GM12878 (cell line): Measurements from ENCODE around the gene SLC25A39.

Experiments
- CEBPB ChIP-seq, 2 experiments: fragments of 150-350 bp in 1 of 2; IDR thresholded peaks; 2 replicates each; pipeline ENCODE4 v1.6.1; 2012 to 2014; ENCODE audit warnings: low read depth in 2 of 2, low read length in 2 of 2, borderline replicate concordance in 1 of 2, inconsistent platforms in 1 of 2
- EP300 ChIP-seq, 2 experiments: fragments of 150-350 bp in 1 of 2; IDR thresholded peaks; 2 replicates each; pipeline ENCODE4 v1.6.1; 2011 to 2012; ENCODE audit warnings: low read depth in 2 of 2, low read length in 2 of 2, borderline replicate concordance in 1 of 2, improper control_type of control experiment in 1 of 2, inconsistent platforms in 1 of 2; ENCODE audit not compliant: control insufficient read depth in 1 of 2
- NRF1 ChIP-seq: conservative IDR thresholded peaks from 2 replicates; pipeline ENCODE4 v1.6.1; 2011; ENCODE audit warnings: mild to moderate bottlenecking, low read depth, low read length, improper control_type of control experiment
- POLR2A ChIP-seq: IDR thresholded peaks from 2 replicates; pipeline ENCODE4 v1.6.1; 2011; ENCODE audit warnings: low read depth, mild to moderate bottlenecking, low read length
- SIN3A ChIP-seq: IDR thresholded peaks from 2 replicates; pipeline ENCODE4 v1.6.1; 2012; ENCODE audit warnings: low read depth, low read length, improper control_type of control experiment
- SMAD1 ChIP-seq: fragments of 450-650 bp; IDR thresholded peaks from 2 replicates; pipeline ENCODE4 v1.6.1; 2018; ENCODE audit warnings: mild to moderate bottlenecking, low read depth; ENCODE audit not compliant: partially characterized antibody
- SMAD5 ChIP-seq: IDR thresholded peaks from 2 replicates; pipeline ENCODE4 v1.6.1; 2016; ENCODE audit warnings: antibody characterized with exemption, low read depth
- SPI1 ChIP-seq: IDR thresholded peaks from 2 replicates; pipeline ENCODE4 v1.6.1; 2011; ENCODE audit warnings: low read depth, mild to moderate bottlenecking, low read length, moderate library complexity, borderline replicate concordance; ENCODE audit not compliant: insufficient read depth
- TAF1 ChIP-seq: IDR thresholded peaks from 2 replicates; pipeline ENCODE4 v1.6.1; 2011; ENCODE audit warnings: mild to moderate bottlenecking, low read depth, low read length, borderline replicate concordance
- ZZZ3 ChIP-seq: IDR thresholded peaks from 2 replicates; pipeline ENCODE4 v1.6.1; 2011; ENCODE audit warnings: low read depth; ENCODE audit not compliant: control insufficient read depth, insufficient read length
- TF ChIP-seq, protein P1 (sequence below): IDR thresholded peaks from 2 replicates; pipeline ENCODE4 v1.6.1; 2012; ENCODE audit warnings: mild to moderate bottlenecking, low read depth, low read length
- TF ChIP-seq, protein P2 (sequence below), 3 experiments: IDR thresholded peaks in 2 of 3; conservative IDR thresholded peaks in 1 of 3; 2 replicates each; pipeline ENCODE4 v1.5.1; 2011; ENCODE audit warnings: low read depth in 3 of 3, low read length in 3 of 3, mild to moderate bottlenecking in 3 of 3, control low read depth in 2 of 3, moderate library complexity in 2 of 3, inconsistent platforms in 1 of 3, mixed read lengths in 1 of 3; ENCODE audit not compliant: control insufficient read depth in 2 of 3, insufficient read depth in 1 of 3; ENCODE audit errors: extremely low read depth in 1 of 3
- TF ChIP-seq, protein P3 (sequence below): IDR thresholded peaks from 2 replicates; pipeline ENCODE4 v1.6.1; 2011; ENCODE audit warnings: low read depth, mild to moderate bottlenecking, low read length, moderate library complexity, borderline replicate concordance; ENCODE audit errors: extremely low read depth
- TF ChIP-seq, protein P4 (sequence below): IDR thresholded peaks from 2 replicates; pipeline ENCODE4 v1.6.1; 2012; ENCODE audit warnings: low read depth, low read length, improper control_type of control experiment

DNA sequence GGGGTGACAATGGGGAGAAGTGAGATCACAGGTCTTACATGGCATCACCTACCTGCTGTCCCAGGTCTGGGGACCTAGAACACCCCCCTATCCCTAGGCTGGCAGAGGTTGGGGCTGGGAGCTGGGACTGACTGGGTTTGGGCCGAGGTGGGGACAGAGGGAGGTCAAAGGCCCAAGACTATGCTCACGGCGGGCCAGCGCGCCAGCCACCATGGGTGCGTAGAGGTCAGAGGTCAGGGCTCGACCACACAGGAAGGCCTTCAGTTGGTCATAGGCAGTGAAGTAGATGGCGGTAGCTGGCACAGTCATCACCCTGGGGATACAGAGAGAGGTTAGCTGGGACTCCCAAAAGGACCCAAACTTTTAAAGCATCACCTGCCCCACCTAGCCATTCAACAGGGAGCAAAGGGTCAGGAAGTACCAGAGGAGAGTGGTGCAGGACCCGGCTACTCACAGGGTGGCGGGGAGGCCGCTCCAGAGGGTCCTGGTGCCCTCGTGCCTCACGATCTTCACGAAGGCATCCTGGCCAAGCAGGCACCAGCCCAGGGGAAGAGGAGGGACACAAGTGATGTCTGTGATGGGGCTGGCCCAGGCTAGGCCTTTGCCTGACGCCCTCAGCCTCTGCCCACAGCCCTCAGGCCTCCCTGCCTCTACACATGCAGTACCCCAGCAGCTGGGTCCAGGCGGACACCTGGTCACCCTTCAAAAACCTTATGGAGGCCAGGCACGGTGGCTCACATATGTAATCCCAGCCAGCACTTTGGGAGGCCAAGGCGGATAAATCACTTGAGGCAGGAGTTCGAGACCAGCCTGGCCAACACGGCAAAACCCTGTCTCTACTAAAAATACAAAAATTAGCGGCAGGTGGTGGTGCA lies 3.1 kb downstream of the SLC25A39 start:
- TF ChIP-seq SIN3A (no peak), SMAD5 (no peak), ZZZ3 (no peak), NRF1 (no peak), CEBPB (IDR thresholded peaks at IDR 0.05; ENCODE audit: borderline replicate concordance in 1 of 2, low read depth in 2 of 2, low read length in 2 of 2) (no peak), POLR2A (no peak), TAF1 (no peak), SPI1 (no peak), SMAD1 (no peak), EP300 (IDR thresholded peaks at IDR 0.05; ENCODE audit: borderline replicate concordance in 1 of 2, control insufficient read depth in 1 of 2, low read depth in 2 of 2, low read length in 2 of 2) (no peak)
- TF ChIP-seq, protein P1, sequence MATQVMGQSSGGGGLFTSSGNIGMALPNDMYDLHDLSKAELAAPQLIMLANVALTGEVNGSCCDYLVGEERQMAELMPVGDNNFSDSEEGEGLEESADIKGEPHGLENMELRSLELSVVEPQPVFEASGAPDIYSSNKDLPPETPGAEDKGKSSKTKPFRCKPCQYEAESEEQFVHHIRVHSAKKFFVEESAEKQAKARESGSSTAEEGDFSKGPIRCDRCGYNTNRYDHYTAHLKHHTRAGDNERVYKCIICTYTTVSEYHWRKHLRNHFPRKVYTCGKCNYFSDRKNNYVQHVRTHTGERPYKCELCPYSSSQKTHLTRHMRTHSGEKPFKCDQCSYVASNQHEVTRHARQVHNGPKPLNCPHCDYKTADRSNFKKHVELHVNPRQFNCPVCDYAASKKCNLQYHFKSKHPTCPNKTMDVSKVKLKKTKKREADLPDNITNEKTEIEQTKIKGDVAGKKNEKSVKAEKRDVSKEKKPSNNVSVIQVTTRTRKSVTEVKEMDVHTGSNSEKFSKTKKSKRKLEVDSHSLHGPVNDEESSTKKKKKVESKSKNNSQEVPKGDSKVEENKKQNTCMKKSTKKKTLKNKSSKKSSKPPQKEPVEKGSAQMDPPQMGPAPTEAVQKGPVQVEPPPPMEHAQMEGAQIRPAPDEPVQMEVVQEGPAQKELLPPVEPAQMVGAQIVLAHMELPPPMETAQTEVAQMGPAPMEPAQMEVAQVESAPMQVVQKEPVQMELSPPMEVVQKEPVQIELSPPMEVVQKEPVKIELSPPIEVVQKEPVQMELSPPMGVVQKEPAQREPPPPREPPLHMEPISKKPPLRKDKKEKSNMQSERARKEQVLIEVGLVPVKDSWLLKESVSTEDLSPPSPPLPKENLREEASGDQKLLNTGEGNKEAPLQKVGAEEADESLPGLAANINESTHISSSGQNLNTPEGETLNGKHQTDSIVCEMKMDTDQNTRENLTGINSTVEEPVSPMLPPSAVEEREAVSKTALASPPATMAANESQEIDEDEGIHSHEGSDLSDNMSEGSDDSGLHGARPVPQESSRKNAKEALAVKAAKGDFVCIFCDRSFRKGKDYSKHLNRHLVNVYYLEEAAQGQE: no peak
- TF ChIP-seq, protein P2, sequence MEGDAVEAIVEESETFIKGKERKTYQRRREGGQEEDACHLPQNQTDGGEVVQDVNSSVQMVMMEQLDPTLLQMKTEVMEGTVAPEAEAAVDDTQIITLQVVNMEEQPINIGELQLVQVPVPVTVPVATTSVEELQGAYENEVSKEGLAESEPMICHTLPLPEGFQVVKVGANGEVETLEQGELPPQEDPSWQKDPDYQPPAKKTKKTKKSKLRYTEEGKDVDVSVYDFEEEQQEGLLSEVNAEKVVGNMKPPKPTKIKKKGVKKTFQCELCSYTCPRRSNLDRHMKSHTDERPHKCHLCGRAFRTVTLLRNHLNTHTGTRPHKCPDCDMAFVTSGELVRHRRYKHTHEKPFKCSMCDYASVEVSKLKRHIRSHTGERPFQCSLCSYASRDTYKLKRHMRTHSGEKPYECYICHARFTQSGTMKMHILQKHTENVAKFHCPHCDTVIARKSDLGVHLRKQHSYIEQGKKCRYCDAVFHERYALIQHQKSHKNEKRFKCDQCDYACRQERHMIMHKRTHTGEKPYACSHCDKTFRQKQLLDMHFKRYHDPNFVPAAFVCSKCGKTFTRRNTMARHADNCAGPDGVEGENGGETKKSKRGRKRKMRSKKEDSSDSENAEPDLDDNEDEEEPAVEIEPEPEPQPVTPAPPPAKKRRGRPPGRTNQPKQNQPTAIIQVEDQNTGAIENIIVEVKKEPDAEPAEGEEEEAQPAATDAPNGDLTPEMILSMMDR (IDR thresholded peaks at IDR 0.05 in 2 of 3, conservative IDR thresholded peaks at IDR 0.05 in 1 of 3; ENCODE audit: control insufficient read depth in 2 of 3, extremely low read depth in 1 of 3, insufficient read depth in 1 of 3, low read depth in 3 of 3, low read length in 3 of 3): no peak
- TF ChIP-seq, protein P3, sequence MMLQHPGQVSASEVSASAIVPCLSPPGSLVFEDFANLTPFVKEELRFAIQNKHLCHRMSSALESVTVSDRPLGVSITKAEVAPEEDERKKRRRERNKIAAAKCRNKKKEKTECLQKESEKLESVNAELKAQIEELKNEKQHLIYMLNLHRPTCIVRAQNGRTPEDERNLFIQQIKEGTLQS: no peak
- TF ChIP-seq, protein P4, sequence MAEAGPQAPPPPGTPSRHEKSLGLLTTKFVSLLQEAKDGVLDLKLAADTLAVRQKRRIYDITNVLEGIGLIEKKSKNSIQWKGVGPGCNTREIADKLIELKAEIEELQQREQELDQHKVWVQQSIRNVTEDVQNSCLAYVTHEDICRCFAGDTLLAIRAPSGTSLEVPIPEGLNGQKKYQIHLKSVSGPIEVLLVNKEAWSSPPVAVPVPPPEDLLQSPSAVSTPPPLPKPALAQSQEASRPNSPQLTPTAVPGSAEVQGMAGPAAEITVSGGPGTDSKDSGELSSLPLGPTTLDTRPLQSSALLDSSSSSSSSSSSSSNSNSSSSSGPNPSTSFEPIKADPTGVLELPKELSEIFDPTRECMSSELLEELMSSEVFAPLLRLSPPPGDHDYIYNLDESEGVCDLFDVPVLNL: no peak
